ENCODE results near the gene STARD7.

STARD7 gene

GRCh38 chr2:96195410-96196066 is 13.1 kb downstream of the STARD7 start:
- H3K4me3 ChIP-seq (ENCODE audit: low read depth, low read length) = no peak overlapping the region
- TF ChIP-seq, protein P1, sequence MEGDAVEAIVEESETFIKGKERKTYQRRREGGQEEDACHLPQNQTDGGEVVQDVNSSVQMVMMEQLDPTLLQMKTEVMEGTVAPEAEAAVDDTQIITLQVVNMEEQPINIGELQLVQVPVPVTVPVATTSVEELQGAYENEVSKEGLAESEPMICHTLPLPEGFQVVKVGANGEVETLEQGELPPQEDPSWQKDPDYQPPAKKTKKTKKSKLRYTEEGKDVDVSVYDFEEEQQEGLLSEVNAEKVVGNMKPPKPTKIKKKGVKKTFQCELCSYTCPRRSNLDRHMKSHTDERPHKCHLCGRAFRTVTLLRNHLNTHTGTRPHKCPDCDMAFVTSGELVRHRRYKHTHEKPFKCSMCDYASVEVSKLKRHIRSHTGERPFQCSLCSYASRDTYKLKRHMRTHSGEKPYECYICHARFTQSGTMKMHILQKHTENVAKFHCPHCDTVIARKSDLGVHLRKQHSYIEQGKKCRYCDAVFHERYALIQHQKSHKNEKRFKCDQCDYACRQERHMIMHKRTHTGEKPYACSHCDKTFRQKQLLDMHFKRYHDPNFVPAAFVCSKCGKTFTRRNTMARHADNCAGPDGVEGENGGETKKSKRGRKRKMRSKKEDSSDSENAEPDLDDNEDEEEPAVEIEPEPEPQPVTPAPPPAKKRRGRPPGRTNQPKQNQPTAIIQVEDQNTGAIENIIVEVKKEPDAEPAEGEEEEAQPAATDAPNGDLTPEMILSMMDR (IDR thresholded peaks at IDR 0.05; ENCODE audit: low read depth, low read length) = no peak

DNA sequence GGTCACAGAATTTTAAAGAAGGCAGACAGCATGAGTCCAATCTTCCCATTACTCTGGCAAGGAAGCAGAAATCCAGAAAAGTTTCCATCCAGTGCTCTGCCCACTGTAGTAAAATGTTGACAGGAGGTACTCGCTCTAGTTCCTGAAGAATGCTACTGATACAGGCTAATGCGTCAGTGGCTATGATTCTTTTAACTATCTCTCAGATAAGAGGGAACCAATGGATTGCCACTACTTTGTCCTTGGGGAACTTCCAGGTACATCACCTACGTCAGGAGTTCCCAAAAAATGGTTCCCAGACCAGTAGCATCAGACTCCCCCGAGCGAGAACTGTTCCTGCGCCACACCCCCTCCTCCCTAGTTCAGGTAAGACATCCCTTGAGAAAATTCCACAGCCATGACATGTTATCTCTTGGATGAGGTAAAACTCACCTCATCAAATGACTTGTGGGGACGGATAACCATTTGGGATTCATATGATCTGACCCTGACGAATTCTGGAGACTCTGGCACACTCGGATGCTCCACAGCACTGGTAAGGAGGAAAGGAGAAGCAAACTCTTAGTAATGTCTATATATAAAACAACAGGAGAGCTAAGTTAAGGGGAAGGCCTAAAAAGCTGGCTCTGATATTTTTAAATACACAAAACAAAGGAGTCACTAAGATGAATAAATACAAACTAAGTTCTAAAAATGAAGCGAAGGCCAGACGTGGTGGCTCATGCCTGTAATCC is 16.5 kb downstream of the STARD7 start:
- H3K4me3 ChIP-seq (ENCODE audit: low read depth, low read length) = no peak overlapping the region
- TF ChIP-seq, protein P1 (IDR thresholded peaks at IDR 0.05; ENCODE audit: low read depth, low read length) = no peak

GRCh38 chr2:96188821-96189526 is 19.7 kb downstream of the STARD7 start:
- TF ChIP-seq, protein P1 (IDR thresholded peaks at IDR 0.05; ENCODE audit: low read depth, low read length) = no peak

DNA sequence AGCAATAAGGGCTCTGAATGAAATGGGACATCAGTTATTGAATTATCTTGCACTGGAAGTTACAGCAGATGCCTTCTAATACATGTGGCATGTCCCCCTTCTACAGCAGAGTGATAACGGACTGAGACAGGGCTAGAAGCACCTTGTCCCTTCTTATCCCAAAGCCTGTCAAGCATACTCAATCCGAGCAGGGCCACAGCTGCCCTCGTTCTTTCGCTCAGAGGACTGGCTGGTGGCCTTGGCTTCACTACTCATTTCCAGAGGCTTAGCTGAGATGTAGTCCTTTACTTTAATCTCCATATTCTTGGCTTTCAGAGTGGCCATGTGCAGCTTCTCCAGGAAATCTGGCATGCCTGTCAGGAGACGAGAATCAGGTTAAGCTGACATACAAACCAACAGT is 22.1 kb downstream of the STARD7 start:
- TF ChIP-seq, protein P1 (IDR thresholded peaks at IDR 0.05; ENCODE audit: low read depth, low read length) = no peak
- no peak overlapping the region for H3K4me3 ChIP-seq (ENCODE audit: low read depth, low read length)

More at GRCh38 chr2:96188821-96189526, 19.7 kb downstream of the STARD7 start:
- no peak overlapping the region for H3K4me3 ChIP-seq (ENCODE audit: low read depth, low read length)

DNA sequence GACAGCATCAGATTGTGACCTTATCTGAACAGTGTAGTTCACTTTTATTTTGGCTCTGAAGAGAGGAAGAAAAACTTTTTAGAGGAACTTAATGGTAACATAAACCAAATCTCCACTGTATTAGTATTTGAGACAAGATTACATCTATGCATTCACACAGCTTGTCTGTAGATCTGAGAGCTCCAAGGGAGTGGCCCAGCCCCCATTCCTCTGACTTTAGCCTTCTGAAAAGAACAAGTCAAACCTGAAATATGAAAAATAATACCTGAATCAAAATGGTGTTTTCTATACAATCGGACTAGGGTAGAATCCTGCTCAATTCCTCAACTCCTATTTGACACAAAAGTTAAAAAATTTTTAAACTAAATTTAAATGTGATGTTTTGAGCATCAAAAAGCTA is 23.1 kb downstream of the STARD7 start:
- TF ChIP-seq, protein P1 (IDR thresholded peaks at IDR 0.05; ENCODE audit: low read depth, low read length) = no peak
- no peak overlapping the region for H3K4me3 ChIP-seq (ENCODE audit: low read depth, low read length)

GRCh38 chr2:96184989-96185388 is 23.6 kb downstream of the STARD7 start:
- TF ChIP-seq, protein P1 (IDR thresholded peaks at IDR 0.05; ENCODE audit: low read depth, low read length) = no peak
- no peak overlapping the region for H3K4me3 ChIP-seq (ENCODE audit: low read depth, low read length)

DNA sequence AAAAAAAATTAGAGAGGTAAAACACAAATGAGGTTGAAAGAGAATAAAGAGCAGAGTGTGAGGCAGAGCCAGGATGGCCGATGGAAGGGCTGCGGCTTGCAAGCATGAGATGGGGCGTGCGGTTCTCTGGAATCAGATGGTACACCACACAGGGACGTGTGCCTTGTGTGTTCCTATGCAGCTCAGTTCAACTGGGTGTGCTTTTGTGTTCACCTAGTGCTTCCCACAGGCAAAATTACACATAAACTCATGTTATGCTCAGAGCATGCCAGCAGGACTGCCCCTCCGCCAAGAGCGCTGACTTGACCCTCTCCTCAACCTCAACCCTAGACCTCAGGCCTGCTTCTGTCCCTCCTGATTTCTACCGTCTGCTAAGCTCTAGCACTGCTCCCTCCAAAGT is 24.4 kb downstream of the STARD7 start:
- TF ChIP-seq, protein P1 (IDR thresholded peaks at IDR 0.05; ENCODE audit: low read depth, low read length) = no peak
- no peak overlapping the region for H3K4me3 ChIP-seq (ENCODE audit: low read depth, low read length)
